Stimulated activated CD4-positive, alpha-beta T cell treated with anti-CD3 and anti-CD28 coated beads, Interleukin-12 subunit alpha, Interleukin-12 subunit beta, amount 100 ng/mL, for 48 hours (primary cell): ENCODE data around the gene FAM163A.

ENCODE experiments used
- DNase-seq, 3 donors: peaks; one replicate each; pipeline ENCODE4 v3.0.0-alpha.2; 2020; ENCODE audit warnings: low read depth in 2 of 3, low spot score in 1 of 3

Gene FAM163A

GRCh38 chr1:179750630-179751029, 7.5 kb downstream of the FAM163A start:
- DNase-seq: no peak

GRCh38 chr1:179753061-179753460, 10.0 kb downstream of the FAM163A start:
- no peak for DNase-seq

- DNase-seq: no peak
Measured at GRCh38 chr1:179754041-179754624, 11.0 kb downstream of the FAM163A start.

GRCh38 chr1:179757933-179758332, 14.8 kb downstream of the FAM163A start:
- no peak for DNase-seq

- DNase-seq: no peak
Measured at GRCh38 chr1:179760521-179760920, 17.4 kb downstream of the FAM163A start.

GRCh38 chr1:179761296-179761695, 18.2 kb downstream of the FAM163A start:
- DNase-seq: no peak

GRCh38 chr1:179761846-179762640, 19.0 kb downstream of the FAM163A start:
- DNase-seq: no peak

GRCh38 chr1:179767177-179767581, 24.1 kb downstream of the FAM163A start:
- no peak for DNase-seq

- DNase-seq: no peak
Measured at GRCh38 chr1:179767996-179768395, 24.9 kb downstream of the FAM163A start.

- DNase-seq: no peak
Measured at GRCh38 chr1:179770887-179771502, 27.9 kb downstream of the FAM163A start.

GRCh38 chr1:179773264-179773663, 30.2 kb downstream of the FAM163A start:
- DNase-seq: no peak

GRCh38 chr1:179774000-179774399, 30.9 kb downstream of the FAM163A start:
- DNase-seq: no peak

GRCh38 chr1:179774566-179774965, 31.5 kb downstream of the FAM163A start:
- DNase-seq: no peak

GRCh38 chr1:179775009-179775408, 31.9 kb downstream of the FAM163A start:
- DNase-seq: no peak

- no peak for DNase-seq
Measured at GRCh38 chr1:179776831-179777230, 33.7 kb downstream of the FAM163A start.

- no peak for DNase-seq
Measured at GRCh38 chr1:179777731-179778130, 34.6 kb downstream of the FAM163A start.

- no peak for DNase-seq
Measured at GRCh38 chr1:179779645-179780272, 36.7 kb downstream of the FAM163A start.

- DNase-seq: no peak
Measured at GRCh38 chr1:179781962-179782361, 38.9 kb downstream of the FAM163A start.

GRCh38 chr1:179785031-179785431, 41.9 kb downstream of the FAM163A start:
- no peak for DNase-seq

GRCh38 chr1:179785728-179786127, 42.6 kb downstream of the FAM163A start:
- no peak for DNase-seq

- DNase-seq: no peak
Measured at GRCh38 chr1:179786815-179787685, 44.0 kb downstream of the FAM163A start.
